Fibroblast of lung (primary cell): Measurements from ENCODE around the gene QSOX1. TPM values are rescaled to one million over a fixed set of nuclear protein-coding genes. Genes with fewer than 3 reads are reported as not detected.
A peak's percentile ranks its signal among the peaks of the same experiment; 100 is the strongest.

Source experiments
- DNase-seq, 2 donors: peaks; one replicate each; pipeline versions ENCODE4 v3.0.0 to v3.0.0-alpha.2; 2010; ENCODE audit warnings: low read depth in 2 of 2
- H2AFZ ChIP-seq: 2 replicates; pipeline ENCODE4 v1.5.1; 2012; ENCODE audit warnings: low read length, control low read depth, inconsistent platforms
- H3K27ac ChIP-seq: 2 replicates; pipeline ENCODE4 v1.5.1; 2011; ENCODE audit warnings: low read length, control low read depth; ENCODE audit not compliant: insufficient read depth
- H3K27me3 ChIP-seq: 2 replicates; pipeline ENCODE4 v1.5.1; 2011; ENCODE audit warnings: mild to moderate bottlenecking, low read length; ENCODE audit not compliant: control insufficient read depth, insufficient read depth
- H3K36me3 ChIP-seq: 2 replicates; pipeline ENCODE4 v1.5.1; 2011; ENCODE audit warnings: low read length; ENCODE audit not compliant: control insufficient read depth, insufficient read depth
- H3K4me1 ChIP-seq: 2 replicates; pipeline ENCODE4 v1.5.1; 2011; ENCODE audit warnings: low read length; ENCODE audit not compliant: control insufficient read depth, insufficient read depth; ENCODE audit errors: extremely low read depth
- H3K4me2 ChIP-seq: 2 replicates; pipeline ENCODE4 v1.5.1; 2011; ENCODE audit warnings: low read length, control low read depth; ENCODE audit not compliant: insufficient read depth; ENCODE audit errors: extremely low read depth
- H3K4me3 ChIP-seq, 4 experiments: fragments of 200-600 bp in 1 of 4; sonication (generic) in 1 of 4; replicated peaks in 1 of 4; 2 replicates each; pipeline ENCODE4 v1.5.1; 2011 to 2016; ENCODE audit warnings: low read length in 4 of 4, low read depth in 3 of 4, mild to moderate bottlenecking in 3 of 4, control low read depth in 2 of 4, inconsistent platforms in 1 of 4, mixed read lengths in 1 of 4; ENCODE audit not compliant: insufficient read depth in 1 of 4; ENCODE audit errors: control extremely low read depth in 1 of 4
- H3K79me2 ChIP-seq: 2 replicates; pipeline ENCODE4 v1.5.1; 2012; ENCODE audit warnings: mild to moderate bottlenecking, low read length, inconsistent platforms; ENCODE audit not compliant: control insufficient read depth, insufficient read depth
- H3K9ac ChIP-seq: 2 replicates; pipeline ENCODE4 v1.5.1; 2011; ENCODE audit warnings: mild to moderate bottlenecking, low read length, control low read depth; ENCODE audit not compliant: insufficient read depth
- H3K9me3 ChIP-seq: 2 replicates; pipeline ENCODE4 v1.5.1; 2012; ENCODE audit warnings: low read depth, low read length; ENCODE audit not compliant: control insufficient read depth, insufficient read depth
- H4K20me1 ChIP-seq: 2 replicates; pipeline ENCODE4 v1.5.1; 2011; ENCODE audit warnings: low read length; ENCODE audit not compliant: control insufficient read depth, insufficient read depth; ENCODE audit errors: extremely low read depth
- CTCF ChIP-seq, 2 donors: IDR thresholded peaks in 1 of 2; conservative IDR thresholded peaks in 1 of 2; 1 replicate in 1 of 2; 2 replicates in 1 of 2; pipeline ENCODE4 v1.5.1; 2011 to 2012; ENCODE audit warnings: low read length in 2 of 2, control low read depth in 1 of 2, inconsistent platforms in 1 of 2, low read depth in 1 of 2, mild to moderate bottlenecking in 1 of 2
- EZH2 ChIP-seq: IDR thresholded peaks from 2 replicates; pipeline ENCODE4 v1.5.1; 2012; ENCODE audit warnings: low read length, control low read depth, mild to moderate bottlenecking; ENCODE audit errors: missing control alignments
- polyA plus RNA-seq, 2 donors: library from polyadenylated mRNA; depleted of rRNA in 1 of 2; stranded (reverse) in 1 of 2; unstranded in 1 of 2; fragments of >200 nt; gene quantifications; 2 replicates each; pipeline ENCODE4 v1.2.1, GENCODE V29; 2011 to 2012; ENCODE audit warnings: missing spikeins in 1 of 2
- total RNA-seq: library from RNA; depleted of rRNA; stranded (reverse); fragments of >200 nt; gene quantifications from 2 replicates; pipeline ENCODE4 v1.2.1, GENCODE V29; 2014

QSOX1 gene
- total and polyA plus RNA-seq, 2 donors (not counting 1 experiment from before 2014, with no cell fraction given): 799 to 1,312 TPM

GRCh38 chr1:180151508-180151907 is 3.2 kb upstream of the QSOX1 start:
- H3K79me2 ChIP-seq: peaks cover 18% of the 10 kb centered on the region
- H4K20me1 ChIP-seq: no peaks in the 10 kb centered on the region
- no peaks in the 10 kb centered on the region for H3K36me3 ChIP-seq
- H3K9me3 ChIP-seq: no peaks in the 10 kb centered on the region
- no peak overlapping the region for H2AFZ ChIP-seq
- DNase-seq: peak; percentile 89 to 94
- H3K4me2 ChIP-seq: peak overlapping the region; percentile 46
- H3K4me1 ChIP-seq: peaks cover 17% of the 10 kb centered on the region
- no peak overlapping the region for H3K4me3 ChIP-seq
- no peak overlapping the region for H3K9ac ChIP-seq
- H3K27me3 ChIP-seq: no peaks in the 10 kb centered on the region
- peak overlapping the region; percentile 73 for H3K27ac ChIP-seq
- TF ChIP-seq EZH2 (no peak), CTCF (conservative IDR thresholded peaks at IDR 0.05 in 1 of 2, IDR thresholded peaks at IDR 0.05 in 1 of 2; ENCODE audit: low read depth in 1 of 2, low read length in 2 of 2) (no peak)

- H3K27me3 ChIP-seq: no peaks in the 10 kb centered on the region
- no peak for DNase-seq
- H3K36me3 ChIP-seq: no peaks in the 10 kb centered on the region
- no peak overlapping the region for H3K4me2 ChIP-seq
- no peak overlapping the region for H2AFZ ChIP-seq
- H3K4me3 ChIP-seq: no peak overlapping the region
- no peak overlapping the region for H3K27ac ChIP-seq
- peaks cover 28% of the 10 kb centered on the region for H3K79me2 ChIP-seq
- no peak overlapping the region for H3K9ac ChIP-seq
- H3K4me1 ChIP-seq: peaks cover 23% of the 10 kb centered on the region
- TF ChIP-seq CTCF (conservative IDR thresholded peaks at IDR 0.05 in 1 of 2, IDR thresholded peaks at IDR 0.05 in 1 of 2; ENCODE audit: low read depth in 1 of 2, low read length in 2 of 2): no peak
- no peak for TF ChIP-seq EZH2
- H4K20me1 ChIP-seq: no peaks in the 10 kb centered on the region
- H3K9me3 ChIP-seq: no peaks in the 10 kb centered on the region
These were observed 2.1 kb upstream of the QSOX1 start for GRCh38 chr1:180152588-180152987.

- no peak for DNase-seq
- Histone ChIP-seq H3K4me1 (peaks cover 26% of the 10 kb centered on the region), H3K79me2 (peaks cover 32% of the 10 kb centered on the region), H3K4me3 (no peak overlapping the region), H3K9me3 (no peaks in the 10 kb centered on the region), H4K20me1 (no peaks in the 10 kb centered on the region), H3K36me3 (no peaks in the 10 kb centered on the region), H3K4me2 (no peak overlapping the region), H2AFZ (no peak overlapping the region), H3K27me3 (no peaks in the 10 kb centered on the region), H3K9ac (no peak overlapping the region), H3K27ac (no peak overlapping the region)
- TF ChIP-seq CTCF (conservative IDR thresholded peaks at IDR 0.05 in 1 of 2, IDR thresholded peaks at IDR 0.05 in 1 of 2; ENCODE audit: low read depth in 1 of 2, low read length in 2 of 2) (no peak), EZH2 (no peak)
These were observed 1.6 kb upstream of the QSOX1 start for GRCh38 chr1:180153032-180153431.
